Cardiac muscle cell (in vitro differentiated cells and primary cell): ENCODE results near the gene DCAF11. TPM values are rescaled to one million over a fixed set of nuclear protein-coding genes. Genes with fewer than 3 reads are reported as not detected.

ENCODE experiments used
- DNase-seq, 2 donors: peaks; one replicate each; pipeline versions ENCODE4 v3.0.0 to v3.0.0-alpha.2; 2010 to 2017; ENCODE audit warnings: low read depth in 1 of 2, low spot score in 1 of 2
- H3K27ac ChIP-seq: fragments of 200-600 bp; sonication (generic); 2 replicates; pipeline ENCODE4 v1.5.1; 2016
- H3K27me3 ChIP-seq: fragments of 200-600 bp; sonication (generic); 2 replicates; pipeline ENCODE4 v1.6.0; 2016; ENCODE audit warnings: control low read depth
- H3K36me3 ChIP-seq: fragments of 200-600 bp; sonication (generic); 2 replicates; pipeline ENCODE4 v1.5.1; 2016; ENCODE audit warnings: control low read depth
- H3K4me1 ChIP-seq: fragments of 200-600 bp; sonication (generic); 2 replicates; pipeline ENCODE4 v1.8.1; 2017; ENCODE audit warnings: low read depth, mild to moderate bottlenecking, mixed run types
- H3K4me3 ChIP-seq: fragments of 200-600 bp; sonication (generic); 2 replicates; pipeline ENCODE4 v1.5.1; 2016; ENCODE audit warnings: mild to moderate bottlenecking
- H3K9me3 ChIP-seq: fragments of 200-600 bp; sonication (generic); 2 replicates; pipeline ENCODE4 v1.5.1; 2017; ENCODE audit warnings: low read depth, mild to moderate bottlenecking, control low read depth
- polyA plus RNA-seq: library from polyadenylated mRNA; unstranded; fragments of >200 nt; fragmentation: Nextera tagmentation; extraction: Ambion mirVana; gene quantifications from 2 replicates; pipeline ENCODE4 v1.2.1, GENCODE V29; 2016
- total RNA-seq: library from RNA; depleted of rRNA; stranded (reverse); fragments of >200 nt; gene quantifications from 2 replicates; pipeline ENCODE4 v1.2.3, GENCODE V29; 2016
- TF ChIP-seq, protein P1 (sequence below): IDR thresholded peaks from 2 replicates; pipeline ENCODE4 v1.5.1; 2012; ENCODE audit warnings: low read depth, mild to moderate bottlenecking, low read length

DCAF11 gene
- total and polyA plus RNA-seq, 2 experiments from 2014 or later = 110 to 317 TPM

DNA sequence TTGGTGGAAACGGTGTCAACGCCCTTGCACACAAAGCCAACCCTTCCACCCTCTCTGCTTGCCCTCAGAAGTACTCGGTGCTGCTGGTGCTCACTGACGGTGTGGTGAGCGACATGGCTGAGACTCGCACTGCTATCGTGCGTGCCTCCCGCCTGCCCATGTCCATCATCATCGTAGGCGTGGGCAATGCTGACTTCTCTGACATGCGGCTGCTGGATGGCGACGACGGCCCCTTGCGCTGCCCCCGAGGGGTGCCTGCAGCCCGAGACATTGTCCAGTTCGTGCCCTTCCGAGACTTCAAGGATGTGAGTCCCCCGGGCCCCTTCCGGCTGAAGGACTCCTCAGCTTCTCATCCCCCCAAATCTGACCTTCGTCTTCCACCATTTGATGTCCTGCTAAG lies 37.5 kb upstream of the DCAF11 start:
- H3K4me1 ChIP-seq = no peaks in the 10 kb centered on the region
- H3K27me3 ChIP-seq = peaks cover 16% of the 10 kb centered on the region
- TF ChIP-seq, protein P1, sequence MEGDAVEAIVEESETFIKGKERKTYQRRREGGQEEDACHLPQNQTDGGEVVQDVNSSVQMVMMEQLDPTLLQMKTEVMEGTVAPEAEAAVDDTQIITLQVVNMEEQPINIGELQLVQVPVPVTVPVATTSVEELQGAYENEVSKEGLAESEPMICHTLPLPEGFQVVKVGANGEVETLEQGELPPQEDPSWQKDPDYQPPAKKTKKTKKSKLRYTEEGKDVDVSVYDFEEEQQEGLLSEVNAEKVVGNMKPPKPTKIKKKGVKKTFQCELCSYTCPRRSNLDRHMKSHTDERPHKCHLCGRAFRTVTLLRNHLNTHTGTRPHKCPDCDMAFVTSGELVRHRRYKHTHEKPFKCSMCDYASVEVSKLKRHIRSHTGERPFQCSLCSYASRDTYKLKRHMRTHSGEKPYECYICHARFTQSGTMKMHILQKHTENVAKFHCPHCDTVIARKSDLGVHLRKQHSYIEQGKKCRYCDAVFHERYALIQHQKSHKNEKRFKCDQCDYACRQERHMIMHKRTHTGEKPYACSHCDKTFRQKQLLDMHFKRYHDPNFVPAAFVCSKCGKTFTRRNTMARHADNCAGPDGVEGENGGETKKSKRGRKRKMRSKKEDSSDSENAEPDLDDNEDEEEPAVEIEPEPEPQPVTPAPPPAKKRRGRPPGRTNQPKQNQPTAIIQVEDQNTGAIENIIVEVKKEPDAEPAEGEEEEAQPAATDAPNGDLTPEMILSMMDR = no peak
- H3K27ac ChIP-seq = no peak overlapping the region
- no peak overlapping the region for H3K4me3 ChIP-seq
- DNase-seq = no peak
- H3K36me3 ChIP-seq = no peaks in the 10 kb centered on the region
- no peaks in the 10 kb centered on the region for H3K9me3 ChIP-seq

DNA sequence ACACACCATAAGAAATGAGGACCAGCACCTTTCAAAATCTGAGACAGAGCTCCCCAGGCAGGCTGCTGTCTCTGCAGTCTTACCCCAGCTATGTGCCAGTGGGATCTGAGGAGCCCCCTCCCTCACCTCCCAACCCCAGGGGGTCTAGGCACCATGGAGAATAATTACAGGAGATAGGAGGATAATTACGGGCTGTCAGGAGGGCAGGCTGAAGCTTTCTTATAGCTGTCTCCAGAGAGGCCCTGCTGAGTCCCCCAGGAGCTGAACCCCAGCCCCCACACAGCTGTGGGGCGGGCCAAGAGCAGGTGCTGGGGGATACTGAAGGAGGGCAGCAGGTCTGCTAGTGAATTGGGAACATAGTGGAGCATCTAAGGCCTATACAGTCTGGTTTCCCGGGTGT lies 36.4 kb upstream of the DCAF11 start:
- TF ChIP-seq, protein P1 = no peak
- no peak overlapping the region for H3K27ac ChIP-seq
- DNase-seq = no peak

DNA sequence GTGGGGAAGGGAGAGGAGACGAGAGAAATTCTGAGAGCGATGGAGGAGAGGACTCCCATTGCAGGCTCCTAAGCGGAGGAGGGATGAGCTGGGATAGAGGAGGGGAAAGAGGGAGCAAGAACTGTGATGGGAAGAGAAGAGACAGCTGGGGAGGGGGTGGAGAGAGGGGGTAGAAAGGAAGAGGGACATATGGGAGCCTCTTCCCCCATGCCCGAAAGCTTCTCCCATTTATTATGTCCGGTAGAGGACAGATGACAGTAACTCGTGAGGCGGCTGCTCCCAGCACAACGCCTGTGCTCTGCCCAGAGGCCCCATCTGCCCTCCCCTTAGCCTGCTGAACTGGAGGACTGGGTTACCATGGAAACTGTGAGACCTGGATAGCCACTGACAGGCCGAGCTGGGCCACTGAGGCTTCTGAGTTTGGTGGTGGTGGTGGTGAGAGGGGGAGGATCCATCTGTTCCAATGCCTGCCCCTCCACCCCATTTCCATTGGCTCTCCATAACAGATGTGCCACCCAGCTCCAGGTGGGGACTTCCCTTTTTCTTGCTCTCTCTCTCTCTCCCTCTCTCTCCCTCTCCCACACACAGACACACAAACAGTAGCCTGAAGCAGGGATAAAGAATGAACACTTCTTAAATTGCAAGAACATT lies 35.0 kb upstream of the DCAF11 start:
- no peaks in the 10 kb centered on the region for H3K4me1 ChIP-seq
- no peaks in the 10 kb centered on the region for H3K9me3 ChIP-seq
- H3K36me3 ChIP-seq = no peaks in the 10 kb centered on the region
- no peak for DNase-seq
- peaks cover 28% of the 10 kb centered on the region for H3K27me3 ChIP-seq
- H3K4me3 ChIP-seq = no peak overlapping the region
- TF ChIP-seq, protein P1 = no peak
- no peak overlapping the region for H3K27ac ChIP-seq

More for the DNA sequence above, 36.4 kb upstream of the DCAF11 start:
- Histone ChIP-seq H3K4me1 (no peaks in the 10 kb centered on the region), H3K27me3 (peaks cover 26% of the 10 kb centered on the region), H3K4me3 (no peak overlapping the region), H3K36me3 (no peaks in the 10 kb centered on the region), H3K9me3 (no peaks in the 10 kb centered on the region)

DNA sequence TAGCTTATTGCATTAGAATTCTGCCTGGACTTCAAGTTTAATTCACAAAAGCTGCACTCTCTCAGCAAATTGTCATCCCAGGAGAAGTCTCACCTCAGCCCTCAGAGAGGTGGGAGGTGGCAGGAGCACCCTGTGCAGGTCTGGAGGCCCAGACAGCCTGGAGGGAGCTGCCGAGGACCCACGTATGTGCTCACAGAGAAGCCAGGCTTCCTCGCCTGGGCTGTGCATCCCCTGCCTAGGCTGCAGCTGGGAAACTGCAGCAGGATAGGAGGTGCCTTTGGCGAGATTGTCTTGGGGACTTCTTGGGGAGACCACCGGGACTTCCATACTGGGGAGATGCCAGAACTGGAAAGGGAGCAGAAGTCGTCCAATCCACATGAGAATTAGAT lies 34.4 kb upstream of the DCAF11 start:
- Histone ChIP-seq H3K4me3 (no peak overlapping the region), H3K36me3 (no peaks in the 10 kb centered on the region), H3K4me1 (no peaks in the 10 kb centered on the region), H3K27me3 (peaks cover 28% of the 10 kb centered on the region), H3K9me3 (no peaks in the 10 kb centered on the region), H3K27ac (no peak overlapping the region)
- DNase-seq = no peak
- TF ChIP-seq, protein P1 = no peak

DNA sequence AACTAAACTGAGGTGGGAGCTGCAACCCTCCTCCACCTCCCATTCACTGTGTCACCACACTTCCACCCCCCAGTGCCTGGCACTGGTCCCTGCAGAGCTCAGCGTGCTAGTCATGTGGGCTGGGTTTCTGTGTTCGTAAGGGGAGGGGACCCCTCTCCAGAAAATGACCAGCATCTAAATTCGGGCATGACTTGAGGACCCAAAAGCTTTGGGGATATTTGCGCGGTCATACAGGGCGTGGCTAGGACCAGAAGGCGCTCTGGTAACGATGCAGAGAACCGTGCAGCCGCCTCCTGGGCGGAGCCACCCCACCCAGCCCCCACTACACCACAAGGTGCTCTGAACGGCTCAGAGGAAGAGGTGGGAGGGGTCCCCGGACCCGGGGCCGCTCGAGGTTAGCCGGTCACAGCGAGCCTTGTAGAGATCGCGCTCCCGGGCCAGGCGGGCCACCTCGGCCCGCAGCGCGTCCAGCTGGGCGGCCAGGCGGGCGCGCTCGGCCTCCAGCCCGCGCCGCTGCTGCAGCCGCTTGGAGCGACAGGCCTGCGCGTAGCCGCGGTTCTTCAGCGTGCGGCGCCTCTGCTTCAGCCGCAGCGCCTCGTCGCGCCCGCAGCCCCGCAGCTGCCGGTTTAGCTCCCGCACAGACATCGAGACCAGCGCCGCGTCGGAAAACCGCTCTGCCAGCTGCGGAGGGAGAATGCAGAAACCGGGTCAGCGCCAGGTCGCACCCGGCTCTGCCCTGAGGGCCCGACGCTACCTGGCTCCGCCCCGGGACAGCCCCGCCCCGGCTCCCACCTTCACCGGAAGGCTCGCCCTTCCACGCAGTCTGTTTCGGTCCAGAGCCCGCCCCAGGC lies 33.5 kb upstream of the DCAF11 start:
- TF ChIP-seq, protein P1 = no peak
- no peaks in the 10 kb centered on the region for H3K36me3 ChIP-seq
- peak; percentile 17 to 74 for DNase-seq
- H3K9me3 ChIP-seq = no peaks in the 10 kb centered on the region
- H3K27ac ChIP-seq = no peak overlapping the region
- peak overlapping the region; percentile 62 for H3K4me3 ChIP-seq
- no peaks in the 10 kb centered on the region for H3K4me1 ChIP-seq
- H3K27me3 ChIP-seq = peaks cover 28% of the 10 kb centered on the region
